ENCODE data around the gene APOA5. TPM values are rescaled to one million over a fixed set of nuclear protein-coding genes. Genes with fewer than 3 reads are reported as not detected.
A peak's percentile ranks its signal among the peaks of the same experiment; 100 is the strongest.

APOA5 gene
- total and polyA plus RNA-seq, 9 of the 15 experiments (the other 6 are each of a cell fraction or from before 2014, with no cell fraction given) = not detected

DNA sequence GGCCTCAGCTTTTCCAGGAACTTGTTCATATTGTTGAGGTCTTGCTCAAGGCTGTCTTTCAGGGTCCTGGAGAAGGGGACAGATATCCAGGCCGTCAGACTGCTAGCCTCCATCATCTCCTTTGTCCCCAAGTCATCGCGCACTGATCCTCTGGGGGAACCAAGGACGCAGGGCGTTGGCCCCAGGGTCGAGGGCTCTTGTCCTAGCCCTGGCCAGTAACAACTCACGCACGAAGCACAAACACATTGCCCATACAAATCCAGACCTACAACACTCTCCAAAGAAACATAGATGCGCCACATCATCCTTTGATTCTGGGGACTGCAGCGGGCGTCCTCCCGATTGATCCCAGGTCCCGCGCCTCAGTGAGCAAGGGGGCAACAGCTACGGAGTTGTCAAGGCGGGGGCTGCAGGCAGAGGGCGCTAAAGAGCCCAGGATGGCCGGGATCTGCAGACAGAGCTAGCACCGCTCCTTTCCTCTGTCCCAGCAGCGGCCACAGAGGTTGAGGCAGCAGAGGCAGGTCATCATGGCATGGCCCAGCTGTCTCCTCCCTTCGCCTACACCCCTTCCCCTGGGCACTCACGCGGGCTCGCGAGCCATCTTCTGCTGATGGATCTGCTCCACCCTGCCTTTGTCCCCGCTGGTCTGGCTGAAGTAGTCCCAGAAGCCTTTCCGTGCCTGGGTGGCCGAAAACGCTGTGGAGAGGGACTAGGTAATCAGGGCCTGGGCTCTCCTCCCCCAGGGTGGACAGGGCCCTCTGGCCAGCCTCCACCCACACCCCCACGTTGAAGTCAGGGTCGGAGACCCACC lies 472 bp downstream of the APOA5 start:
- no peaks in the 10 kb centered on the region for H3K27me3 ChIP-seq (ENCODE audit: control insufficient read depth in 2 of 2, insufficient read depth in 2 of 2, low read length in 2 of 2)
- no peaks in the 10 kb centered on the region for H3K9me3 ChIP-seq (replicated peaks; ENCODE audit: control insufficient read depth, insufficient read depth, low read depth, low read length)
- peak overlapping the region; percentile 45 for H3K4me2 ChIP-seq (ENCODE audit: insufficient read depth, low read length)
- CTCF ChIA-PET (ENCODE audit: low intra/inter-chr PET ratio) = interaction anchor here (1.4 to 2.7 kb wide), 2 partner anchors 315 to 435 kb away, joined by 4 to 11 read pairs; no protein-coding TSS in a partner anchor
- DNase-seq (ENCODE audit: extremely low read depth in 1 of 4, low spot score in 3 of 4) (peak; percentile 84 to 89 (median 85)), FAIRE-seq (peak; percentile 74), ATAC-seq (peak; percentile 83)
- peaks cover 18% of the 10 kb centered on the region for H3K79me2 ChIP-seq (ENCODE audit: control insufficient read depth, insufficient read depth, low read length)
- intact Hi-C loops (cut with micrococcal nuclease) = loop anchor here (1.0 to 5.0 kb wide), 2 partner anchors 315 to 436 kb away; no protein-coding TSS in a partner anchor
- no TSS peak for BruUV-seq (replicated peaks)
- peak overlapping the region; percentile 91 for H2AFZ ChIP-seq (ENCODE audit: low read depth, low read length)
- POLR2A ChIA-PET = interaction anchor here (0.7 kb wide), 1 partner anchor 307 kb away, joined by 3 read pairs; no protein-coding TSS in a partner anchor
- H3K4me3 ChIP-seq = no peak overlapping the region
- H3K27ac ChIP-seq (ENCODE audit: extremely low read depth, low read depth, low read length) = no peak overlapping the region
- WGBS (ENCODE audit: insufficient coverage, low coverage, missing lambda C conversion rate) = 20% methylated on average over 25 of the region's 31 CpGs
- peaks cover 7% of the 10 kb centered on the region for H3K36me3 ChIP-seq (ENCODE audit: control insufficient read depth, insufficient read depth, low read length)
- H3K9me1 ChIP-seq (ENCODE audit: control insufficient read depth, insufficient read depth, low read length) = no peaks in the 10 kb centered on the region
- in situ Hi-C loops (cut with MboI) = no loop called here
- H3K4me1 ChIP-seq (replicated peaks in 1 of 2; ENCODE audit: control insufficient read depth in 2 of 2, insufficient read depth in 2 of 2, low read length in 2 of 2) = peaks cover 23 to 33% of the 10 kb centered on the region in 2 experiments
- peak overlapping the region in 1 of 2 experiments; percentile 65; a peak in 2 of 4 replicates for H3K9ac ChIP-seq (ENCODE audit: insufficient read depth in 1 of 2, low read depth in 2 of 2, low read length in 2 of 2)
- H4K20me1 ChIP-seq (replicated peaks; ENCODE audit: control insufficient read depth, insufficient read depth, low read length) = no peaks in the 10 kb centered on the region
- TF ChIP-seq GATA2 (CRISPR knock-in tag; IDR thresholded peaks at IDR 0.05) (no peak), ZNF239 (CRISPR knock-in tag; IDR thresholded peaks at IDR 0.05) (no peak), ZNF583 (CRISPR knock-in tag; IDR thresholded peaks at IDR 0.05) (no peak), GTF2E2 (tag; IDR thresholded peaks at IDR 0.05) (no peak), NR2C1 (IDR thresholded peaks at IDR 0.05) (no peak), NR2C1 (tag; IDR thresholded peaks at IDR 0.05) (no peak), L3MBTL2 (IDR thresholded peaks at IDR 0.05) (no peak), HNRNPLL (IDR thresholded peaks at IDR 0.05; ENCODE audit: low read depth, low read length, poor library complexity, severe bottlenecking) (no peak), HIVEP1 (CRISPR knock-in tag; IDR thresholded peaks at IDR 0.05) (no peak), HNRNPUL1 (IDR thresholded peaks at IDR 0.05; ENCODE audit: low read length) (no peak), ATF1 (CRISPR knock-in tag; IDR thresholded peaks at IDR 0.05) (no peak), ATF1 (tag; IDR thresholded peaks at IDR 0.05) (0 out of 2 replicates have a peak, but pooled peaks have one; percentile 25), POLR2G (IDR thresholded peaks at IDR 0.05; ENCODE audit: low read depth, low read length) (peak; percentile 35; the same call in 1 of the 2 replicates)
- TF ChIP-seq, protein P1, sequence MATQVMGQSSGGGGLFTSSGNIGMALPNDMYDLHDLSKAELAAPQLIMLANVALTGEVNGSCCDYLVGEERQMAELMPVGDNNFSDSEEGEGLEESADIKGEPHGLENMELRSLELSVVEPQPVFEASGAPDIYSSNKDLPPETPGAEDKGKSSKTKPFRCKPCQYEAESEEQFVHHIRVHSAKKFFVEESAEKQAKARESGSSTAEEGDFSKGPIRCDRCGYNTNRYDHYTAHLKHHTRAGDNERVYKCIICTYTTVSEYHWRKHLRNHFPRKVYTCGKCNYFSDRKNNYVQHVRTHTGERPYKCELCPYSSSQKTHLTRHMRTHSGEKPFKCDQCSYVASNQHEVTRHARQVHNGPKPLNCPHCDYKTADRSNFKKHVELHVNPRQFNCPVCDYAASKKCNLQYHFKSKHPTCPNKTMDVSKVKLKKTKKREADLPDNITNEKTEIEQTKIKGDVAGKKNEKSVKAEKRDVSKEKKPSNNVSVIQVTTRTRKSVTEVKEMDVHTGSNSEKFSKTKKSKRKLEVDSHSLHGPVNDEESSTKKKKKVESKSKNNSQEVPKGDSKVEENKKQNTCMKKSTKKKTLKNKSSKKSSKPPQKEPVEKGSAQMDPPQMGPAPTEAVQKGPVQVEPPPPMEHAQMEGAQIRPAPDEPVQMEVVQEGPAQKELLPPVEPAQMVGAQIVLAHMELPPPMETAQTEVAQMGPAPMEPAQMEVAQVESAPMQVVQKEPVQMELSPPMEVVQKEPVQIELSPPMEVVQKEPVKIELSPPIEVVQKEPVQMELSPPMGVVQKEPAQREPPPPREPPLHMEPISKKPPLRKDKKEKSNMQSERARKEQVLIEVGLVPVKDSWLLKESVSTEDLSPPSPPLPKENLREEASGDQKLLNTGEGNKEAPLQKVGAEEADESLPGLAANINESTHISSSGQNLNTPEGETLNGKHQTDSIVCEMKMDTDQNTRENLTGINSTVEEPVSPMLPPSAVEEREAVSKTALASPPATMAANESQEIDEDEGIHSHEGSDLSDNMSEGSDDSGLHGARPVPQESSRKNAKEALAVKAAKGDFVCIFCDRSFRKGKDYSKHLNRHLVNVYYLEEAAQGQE (IDR thresholded peaks at IDR 0.05; ENCODE audit: borderline replicate concordance) = peak; percentile 77
- TF ChIP-seq, protein P1 (CRISPR knock-in tag; IDR thresholded peaks at IDR 0.05; ENCODE audit: low read depth) = no peak
- TF ChIP-seq, protein P2, sequence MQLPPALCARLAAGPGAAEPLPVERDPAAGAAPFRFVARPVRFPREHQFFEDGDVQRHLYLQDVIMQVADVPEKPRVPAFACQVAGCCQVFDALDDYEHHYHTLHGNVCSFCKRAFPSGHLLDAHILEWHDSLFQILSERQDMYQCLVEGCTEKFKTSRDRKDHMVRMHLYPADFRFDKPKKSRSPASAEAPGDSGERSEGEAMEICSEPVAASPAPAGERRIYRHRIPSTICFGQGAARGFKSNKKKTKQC (CRISPR knock-in tag; IDR thresholded peaks at IDR 0.05) = no peak

Measured in K562 (cell line).